ENCODE results near the gene ABI3BP. TPM values are rescaled to one million over a fixed set of nuclear protein-coding genes. Genes with fewer than 3 reads are reported as not detected.

Gene ABI3BP
- total and polyA plus RNA-seq, 2 donors (not counting 1 experiment from before 2014, with no cell fraction given) = 4.8 to 62.9 TPM

DNA sequence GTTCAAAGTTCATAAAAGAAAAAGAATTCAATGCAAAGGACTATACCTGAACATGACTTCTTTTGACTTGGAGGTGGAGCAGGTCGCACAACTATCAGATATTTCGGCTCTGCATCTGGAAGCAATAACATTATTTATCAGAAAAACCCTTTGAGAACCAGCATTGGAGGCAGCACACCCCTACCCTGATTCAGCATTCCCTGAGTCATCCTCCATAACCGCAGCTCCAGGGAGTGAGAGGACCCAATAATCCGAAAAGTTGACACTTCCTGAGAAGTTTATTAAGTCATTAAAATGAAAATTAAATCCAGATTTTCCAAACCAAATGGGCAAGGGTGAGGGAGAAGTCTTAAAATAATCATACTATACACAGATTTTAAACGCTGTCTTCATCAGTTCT lies 90.6 kb downstream of the ABI3BP start:
- no peak overlapping the region for H3K9ac ChIP-seq (ENCODE audit: insufficient read depth, low read length)
- TF ChIP-seq EZH2 (IDR thresholded peaks at IDR 0.05; ENCODE audit: low read length, missing control alignments) = no peak
- TF ChIP-seq, protein P1, sequence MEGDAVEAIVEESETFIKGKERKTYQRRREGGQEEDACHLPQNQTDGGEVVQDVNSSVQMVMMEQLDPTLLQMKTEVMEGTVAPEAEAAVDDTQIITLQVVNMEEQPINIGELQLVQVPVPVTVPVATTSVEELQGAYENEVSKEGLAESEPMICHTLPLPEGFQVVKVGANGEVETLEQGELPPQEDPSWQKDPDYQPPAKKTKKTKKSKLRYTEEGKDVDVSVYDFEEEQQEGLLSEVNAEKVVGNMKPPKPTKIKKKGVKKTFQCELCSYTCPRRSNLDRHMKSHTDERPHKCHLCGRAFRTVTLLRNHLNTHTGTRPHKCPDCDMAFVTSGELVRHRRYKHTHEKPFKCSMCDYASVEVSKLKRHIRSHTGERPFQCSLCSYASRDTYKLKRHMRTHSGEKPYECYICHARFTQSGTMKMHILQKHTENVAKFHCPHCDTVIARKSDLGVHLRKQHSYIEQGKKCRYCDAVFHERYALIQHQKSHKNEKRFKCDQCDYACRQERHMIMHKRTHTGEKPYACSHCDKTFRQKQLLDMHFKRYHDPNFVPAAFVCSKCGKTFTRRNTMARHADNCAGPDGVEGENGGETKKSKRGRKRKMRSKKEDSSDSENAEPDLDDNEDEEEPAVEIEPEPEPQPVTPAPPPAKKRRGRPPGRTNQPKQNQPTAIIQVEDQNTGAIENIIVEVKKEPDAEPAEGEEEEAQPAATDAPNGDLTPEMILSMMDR (conservative IDR thresholded peaks at IDR 0.05 in 1 of 2, IDR thresholded peaks at IDR 0.05 in 1 of 2; ENCODE audit: low read depth in 1 of 2, low read length in 2 of 2) = no peak
- no peaks in the 10 kb centered on the region for H3K27me3 ChIP-seq (ENCODE audit: control insufficient read depth, insufficient read depth, low read length)
- DNase-seq (ENCODE audit: low read depth in 2 of 2) = peak in 1 of 2 donors; percentile 64
- peaks cover 8% of the 10 kb centered on the region for H3K4me1 ChIP-seq (ENCODE audit: control insufficient read depth, extremely low read depth, insufficient read depth, low read length)
- H3K36me3 ChIP-seq (ENCODE audit: control insufficient read depth, insufficient read depth, low read length) = no peaks in the 10 kb centered on the region
- no peaks in the 10 kb centered on the region for H3K9me3 ChIP-seq (ENCODE audit: control insufficient read depth, insufficient read depth, low read depth, low read length)
- no peak overlapping the region for H3K27ac ChIP-seq (ENCODE audit: insufficient read depth, low read length)
- H4K20me1 ChIP-seq (ENCODE audit: control insufficient read depth, extremely low read depth, insufficient read depth, low read length) = no peaks in the 10 kb centered on the region
- no peak overlapping the region for H2AFZ ChIP-seq (ENCODE audit: low read length)
- H3K79me2 ChIP-seq (ENCODE audit: control insufficient read depth, insufficient read depth, low read length) = no peaks in the 10 kb centered on the region
- H3K4me2 ChIP-seq (ENCODE audit: extremely low read depth, insufficient read depth, low read length) = peak overlapping the region; percentile 37
- no peak overlapping the region for H3K4me3 ChIP-seq (replicated peaks in 1 of 4; ENCODE audit: control extremely low read depth in 1 of 4, insufficient read depth in 1 of 4, low read depth in 3 of 4, low read length in 4 of 4)

DNA sequence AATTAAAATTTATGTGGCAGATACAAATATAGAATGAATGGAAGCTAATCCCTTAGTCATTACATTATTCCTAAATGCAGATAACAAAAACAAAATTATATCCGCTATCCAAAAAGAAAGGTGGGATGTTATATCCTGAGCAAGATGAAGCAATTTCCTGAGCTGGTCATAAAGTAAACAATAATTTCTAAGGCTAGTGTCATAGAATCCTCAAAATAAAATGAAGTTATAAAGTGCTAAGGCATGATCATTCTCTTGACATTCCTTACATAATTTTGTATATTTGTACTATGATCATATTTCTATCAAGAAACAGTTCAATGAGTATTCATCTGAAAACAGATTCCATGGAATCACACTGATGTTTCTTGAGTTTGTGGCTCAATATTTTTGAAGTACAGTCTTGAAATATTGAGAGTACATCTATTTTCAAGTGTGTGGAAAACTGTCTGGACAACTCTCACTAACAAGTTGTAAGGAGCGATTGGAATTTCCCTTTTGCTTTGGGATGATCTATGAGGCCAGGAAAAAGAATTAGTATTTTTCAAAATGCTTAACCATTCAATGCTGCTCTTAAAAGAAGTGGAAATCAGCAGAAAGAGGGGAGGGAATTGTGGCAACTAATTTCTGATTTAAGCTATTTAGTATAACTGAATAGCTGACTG lies 92.4 kb downstream of the ABI3BP start:
- H3K27me3 ChIP-seq (ENCODE audit: control insufficient read depth, insufficient read depth, low read length) = no peaks in the 10 kb centered on the region
- no peak overlapping the region for H2AFZ ChIP-seq (ENCODE audit: low read length)
- no peaks in the 10 kb centered on the region for H4K20me1 ChIP-seq (ENCODE audit: control insufficient read depth, extremely low read depth, insufficient read depth, low read length)
- H3K9ac ChIP-seq (ENCODE audit: insufficient read depth, low read length) = no peak overlapping the region
- peak in 1 of 2 donors; percentile 14 for DNase-seq (ENCODE audit: low read depth in 2 of 2)
- peak overlapping the region; percentile 13 for H3K4me2 ChIP-seq (ENCODE audit: extremely low read depth, insufficient read depth, low read length)
- no peaks in the 10 kb centered on the region for H3K36me3 ChIP-seq (ENCODE audit: control insufficient read depth, insufficient read depth, low read length)
- H3K79me2 ChIP-seq (ENCODE audit: control insufficient read depth, insufficient read depth, low read length) = no peaks in the 10 kb centered on the region
- no peak overlapping the region for H3K27ac ChIP-seq (ENCODE audit: insufficient read depth, low read length)
- H3K9me3 ChIP-seq (ENCODE audit: control insufficient read depth, insufficient read depth, low read depth, low read length) = no peaks in the 10 kb centered on the region
- TF ChIP-seq EZH2 (IDR thresholded peaks at IDR 0.05; ENCODE audit: low read length, missing control alignments) = no peak
- TF ChIP-seq, protein P1 (conservative IDR thresholded peaks at IDR 0.05 in 1 of 2, IDR thresholded peaks at IDR 0.05 in 1 of 2; ENCODE audit: low read depth in 1 of 2, low read length in 2 of 2) = no peak
- no peak overlapping the region for H3K4me3 ChIP-seq (replicated peaks in 1 of 4; ENCODE audit: control extremely low read depth in 1 of 4, insufficient read depth in 1 of 4, low read depth in 3 of 4, low read length in 4 of 4)
- peaks cover 8% of the 10 kb centered on the region for H3K4me1 ChIP-seq (ENCODE audit: control insufficient read depth, extremely low read depth, insufficient read depth, low read length)

DNA sequence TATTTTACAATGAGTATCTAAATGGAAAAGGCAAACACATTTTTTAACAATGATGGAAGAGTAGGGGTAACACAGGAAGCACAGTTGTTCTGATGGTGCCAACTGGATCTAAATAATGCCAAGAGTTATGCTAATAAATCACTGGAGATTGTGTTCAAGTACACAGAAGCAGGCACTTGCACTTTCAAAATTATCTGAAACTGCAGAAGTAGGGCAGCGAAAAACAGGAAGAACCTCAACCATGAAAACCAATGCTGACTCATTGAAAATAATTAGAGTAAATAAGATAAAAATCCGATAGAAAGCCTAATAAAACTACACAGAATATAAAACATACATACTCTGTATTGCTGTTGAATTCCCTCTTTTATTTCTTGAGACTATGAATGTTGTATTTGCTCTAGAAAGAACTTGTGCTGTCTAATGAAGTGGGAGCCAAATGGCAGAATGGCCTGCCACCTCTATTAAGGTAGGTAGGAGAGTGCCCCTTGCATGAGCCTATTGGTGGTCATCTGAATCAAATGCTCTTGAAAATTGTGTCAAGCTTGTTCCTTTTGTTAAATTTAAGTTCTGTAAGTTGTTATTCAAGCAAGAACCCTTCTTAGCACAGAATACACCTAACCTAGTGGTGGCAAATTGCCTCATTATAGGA lies 93.7 kb downstream of the ABI3BP start:
- no peaks in the 10 kb centered on the region for H3K36me3 ChIP-seq (ENCODE audit: control insufficient read depth, insufficient read depth, low read length)
- no peak overlapping the region for H3K4me3 ChIP-seq (replicated peaks in 1 of 4; ENCODE audit: control extremely low read depth in 1 of 4, insufficient read depth in 1 of 4, low read depth in 3 of 4, low read length in 4 of 4)
- peaks cover 8% of the 10 kb centered on the region for H3K4me1 ChIP-seq (ENCODE audit: control insufficient read depth, extremely low read depth, insufficient read depth, low read length)
- no peaks in the 10 kb centered on the region for H3K27me3 ChIP-seq (ENCODE audit: control insufficient read depth, insufficient read depth, low read length)
- no peak for DNase-seq (ENCODE audit: low read depth in 2 of 2)
- H3K9me3 ChIP-seq (ENCODE audit: control insufficient read depth, insufficient read depth, low read depth, low read length) = no peaks in the 10 kb centered on the region
- no peak overlapping the region for H3K9ac ChIP-seq (ENCODE audit: insufficient read depth, low read length)
- H2AFZ ChIP-seq (ENCODE audit: low read length) = peak overlapping the region; percentile 45
- no peak for TF ChIP-seq EZH2 (IDR thresholded peaks at IDR 0.05; ENCODE audit: low read length, missing control alignments)
- TF ChIP-seq, protein P1 (conservative IDR thresholded peaks at IDR 0.05 in 1 of 2, IDR thresholded peaks at IDR 0.05 in 1 of 2; ENCODE audit: low read depth in 1 of 2, low read length in 2 of 2) = no peak
- no peak overlapping the region for H3K4me2 ChIP-seq (ENCODE audit: extremely low read depth, insufficient read depth, low read length)
- no peaks in the 10 kb centered on the region for H4K20me1 ChIP-seq (ENCODE audit: control insufficient read depth, extremely low read depth, insufficient read depth, low read length)
- H3K79me2 ChIP-seq (ENCODE audit: control insufficient read depth, insufficient read depth, low read length) = no peaks in the 10 kb centered on the region
- no peak overlapping the region for H3K27ac ChIP-seq (ENCODE audit: insufficient read depth, low read length)

Measured in fibroblast of lung (primary cell).